B cell (primary cell): Measurements from ENCODE around the gene NUMBL. TPM values are rescaled to one million over a fixed set of nuclear protein-coding genes. Genes with fewer than 3 reads are reported as not detected.

Source experiments
- ATAC-seq: fragments of 200-7000 bp; cut with Tn5 transposase; one replicate; pipeline ENCODE4 v1.10.0; 2021; ENCODE audit warnings: low read depth, mild to moderate bottlenecking, moderate number of reproducible peaks, moderate library complexity
- CTCF ChIA-PET: fragments of 350-600 bp; sonication (Branson Sonifier 250); formaldehyde crosslinking; loops from one replicate; lab custom pipeline; 2021; ENCODE audit warnings: antibody characterized with exemption, inconsistent platforms; lab: Charles Lee
- POLR2A ChIA-PET: fragments of 350-600 bp; sonication (Branson Sonifier 250); formaldehyde crosslinking; loops from one replicate; lab custom pipeline; 2021; ENCODE audit warnings: antibody characterized with exemption; lab: Charles Lee
- DNase-seq: peaks from one replicate; pipeline ENCODE4 v3.0.0; 2013
- H2AFZ ChIP-seq: 2 replicates; pipeline ENCODE4 v1.6.1; 2012; ENCODE audit warnings: mild to moderate bottlenecking, low read depth, low read length; ENCODE audit not compliant: insufficient read depth, poor library complexity, severe bottlenecking
- H3K27ac ChIP-seq, 2 donors: 1 replicate in 1 of 2; 2 replicates in 1 of 2; pipeline ENCODE4 v1.5.1; 2012 to 2013; ENCODE audit warnings: low read length in 2 of 2, mild to moderate bottlenecking in 2 of 2, moderate library complexity in 1 of 2
- H3K27me3 ChIP-seq, 4 experiments: fragments of 200-600 bp in 1 of 4; sonication (generic) in 1 of 4; replicated peaks in 1 of 4; 1 replicate in 2 of 4; 2 replicates in 2 of 4; pipeline versions ENCODE4 v1.6.1 to v1.7.0; 2013 to 2016; ENCODE audit warnings: low read length in 3 of 4, mild to moderate bottlenecking in 2 of 4, mixed read lengths in 1 of 4, moderate library complexity in 1 of 4; ENCODE audit not compliant: insufficient read depth in 4 of 4, control insufficient read depth in 3 of 4; ENCODE audit errors: control extremely low read depth in 1 of 4
- H3K36me3 ChIP-seq, 2 experiments: replicated peaks in 1 of 2; 1 replicate in 1 of 2; 2 replicates in 1 of 2; pipeline versions ENCODE4 v1.6.1 to v1.7.1; 2013; ENCODE audit warnings: low read length in 1 of 2; ENCODE audit not compliant: insufficient read depth in 2 of 2, control insufficient read depth in 1 of 2; ENCODE audit errors: control extremely low read depth in 1 of 2, extremely low read depth in 1 of 2
- H3K4me1 ChIP-seq, 2 donors: fragments of 200-600 bp in 1 of 2; sonication (generic) in 1 of 2; 1 replicate in 1 of 2; 2 replicates in 1 of 2; pipeline versions ENCODE4 v1.5.1 to v1.6.1; 2013 to 2017; ENCODE audit warnings: low read length in 2 of 2; ENCODE audit not compliant: control insufficient read depth in 2 of 2, insufficient read depth in 2 of 2
- H3K4me2 ChIP-seq: replicated peaks from 2 replicates; pipeline ENCODE3; 2012; ENCODE audit warnings: mild to moderate bottlenecking, low read depth, low read length; ENCODE audit not compliant: poor library complexity, severe bottlenecking
- H3K4me3 ChIP-seq, 5 experiments: fragments of 200-600 bp in 1 of 5; sonication (generic) in 1 of 5; 1 replicate in 3 of 5; 2 replicates in 2 of 5; pipeline versions ENCODE4 v1.5.1 to v1.7.0; 2011 to 2016; ENCODE audit warnings: low read length in 4 of 5, mild to moderate bottlenecking in 4 of 5, low read depth in 2 of 5, control low read depth in 1 of 5, moderate library complexity in 1 of 5; ENCODE audit not compliant: insufficient read depth in 1 of 5; ENCODE audit errors: control extremely low read depth in 1 of 5, extremely low read depth in 1 of 5
- H3K79me2 ChIP-seq: fragments of 200-600 bp; sonication (generic); one replicate; pipeline ENCODE4 v1.6.0; 2016; ENCODE audit warnings: low read length; ENCODE audit not compliant: control insufficient read depth, insufficient read depth
- H3K9ac ChIP-seq: fragments of 200-600 bp; sonication (generic); 2 replicates; pipeline ENCODE4 v1.6.1; 2017; ENCODE audit warnings: mild to moderate bottlenecking, low read length, moderate library complexity
- H3K9me3 ChIP-seq, 3 donors: one replicate each; pipeline versions ENCODE4 v1.6.1 to v1.7.1; 2013; ENCODE audit warnings: low read length in 2 of 3; ENCODE audit not compliant: control insufficient read depth in 2 of 3, insufficient read depth in 1 of 3; ENCODE audit errors: control extremely low read depth in 1 of 3
- H4K20me1 ChIP-seq: 2 replicates; pipeline ENCODE4 v1.6.0; 2012; ENCODE audit warnings: mild to moderate bottlenecking, low read length; ENCODE audit not compliant: insufficient read depth, control insufficient read depth, poor library complexity, severe bottlenecking
- H3K27ac Mint-ChIP-seq: one replicate; pipeline ENCODE4 v1.8.0; 2021; ENCODE audit warnings: mixed read lengths
- H3K27me3 Mint-ChIP-seq: one replicate; pipeline ENCODE4 v1.8.0; 2021; ENCODE audit warnings: mixed read lengths
- H3K4me1 Mint-ChIP-seq: one replicate; pipeline ENCODE4 v1.8.0; 2021; ENCODE audit warnings: mixed read lengths
- H3K4me3 Mint-ChIP-seq: one replicate; pipeline ENCODE4 v1.8.0; 2021; ENCODE audit warnings: mixed read lengths
- H3K9me3 Mint-ChIP-seq: one replicate; pipeline ENCODE4 v1.8.0; 2022; ENCODE audit warnings: mixed read lengths; ENCODE audit not compliant: insufficient read depth
- EZH2 ChIP-seq: IDR thresholded peaks from 2 replicates; pipeline ENCODE4 v1.6.1; 2012; ENCODE audit warnings: borderline replicate concordance, low read depth, mild to moderate bottlenecking, moderate library complexity, low read length; ENCODE audit not compliant: insufficient read depth, poor library complexity, severe bottlenecking
- WGBS: methylation state at CpG from one replicate; pipeline ENCODE4 v1.1.5; 2013; ENCODE audit warnings: missing lambda C conversion rate; ENCODE audit not compliant: insufficient coverage; 5-methylcytosine and 5-hydroxymethylcytosine counted together
- intact Hi-C: fragments of 100-400 bp; cut with micrococcal nuclease; formaldehyde crosslinking; loops from one replicate; pipeline ENCODE4 v1.10.0; 2022
- polyA plus RNA-seq: library from polyadenylated mRNA; depleted of rRNA; stranded (reverse); fragments of >200 nt; gene quantifications from 2 replicates; pipeline ENCODE4 v1.2.3, GENCODE V29; 2012
- total RNA-seq, 2 donors: library from RNA; stranded (reverse); fragments of 120-200 nt in 1 of 2; gene quantifications; 1 replicate in 1 of 2; 2 replicates in 1 of 2; pipeline versions ENCODE4 v1.2.3 to v1.2.4, GENCODE V29; 2013 to 2022
- TF ChIP-seq, protein P1 (sequence below): fragments of 200-600 bp; IDR thresholded peaks from one replicate; pipeline ENCODE4 v1.8.0; 2022; ENCODE audit warnings: antibody characterized with exemption, mild to moderate bottlenecking

The NUMBL gene
- total and polyA plus RNA-seq, 2 donors (not counting 1 experiment from before 2014, with no cell fraction given) = 7.8 to 21.8 TPM

DNA sequence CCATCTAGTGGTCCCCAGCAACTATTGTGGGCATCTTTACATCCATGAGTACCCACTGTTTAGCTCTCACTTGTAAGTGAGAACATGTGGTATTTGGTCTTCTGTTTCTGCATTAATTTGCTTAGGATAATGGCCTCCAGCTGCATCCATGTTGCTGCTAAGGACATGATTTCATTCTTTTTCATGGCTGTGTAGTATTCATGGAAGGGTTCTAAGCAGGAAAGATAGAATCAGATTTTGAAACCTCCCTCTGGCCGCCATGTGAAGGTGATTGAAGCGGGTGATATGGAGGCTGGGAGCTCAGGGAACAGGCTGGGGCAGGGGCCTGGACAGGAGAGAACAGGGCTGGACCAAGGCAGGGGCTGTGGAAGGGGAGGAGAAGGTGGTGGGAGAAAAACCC is 69.2 kb downstream of the NUMBL start:
- CTCF ChIA-PET = interaction anchor here (2.6 kb wide), 2 partner anchors 13 to 51 kb away, joined by 6 to 13 read pairs; no protein-coding TSS in a partner anchor
- Histone ChIP-seq H4K20me1 (no peaks in the 10 kb centered on the region), H2AFZ (no peak overlapping the region), H3K4me1 (no peaks in the 10 kb centered on the region), H3K79me2 (no peaks in the 10 kb centered on the region), H3K4me3 (no peak overlapping the region), H3K27me3 (no peaks in the 10 kb centered on the region), H3K9me3 (no peaks in the 10 kb centered on the region), H3K4me2 (no peak overlapping the region), H3K27ac (no peak overlapping the region), H3K36me3 (peaks cover 0 to 26% of the 10 kb centered on the region in 2 experiments), H3K9ac (no peak overlapping the region)
- Mint-ChIP-seq H3K4me3 (no peak overlapping the region), H3K27me3 (no peaks in the 10 kb centered on the region), H3K27ac (no peak overlapping the region), H3K9me3 (no peaks in the 10 kb centered on the region), H3K4me1 (peaks cover 2% of the 10 kb centered on the region)
- ATAC-seq = no peak
- WGBS = 78% methylated on average over 2 of the region's 2 CpGs
- DNase-seq = no peak
- POLR2A ChIA-PET = interaction anchor here (0.6 kb wide), 3 partner anchors 34 to 262 kb away, joined by 3 to 5 read pairs (median 5); no protein-coding TSS in a partner anchor
- TF ChIP-seq, protein P1, sequence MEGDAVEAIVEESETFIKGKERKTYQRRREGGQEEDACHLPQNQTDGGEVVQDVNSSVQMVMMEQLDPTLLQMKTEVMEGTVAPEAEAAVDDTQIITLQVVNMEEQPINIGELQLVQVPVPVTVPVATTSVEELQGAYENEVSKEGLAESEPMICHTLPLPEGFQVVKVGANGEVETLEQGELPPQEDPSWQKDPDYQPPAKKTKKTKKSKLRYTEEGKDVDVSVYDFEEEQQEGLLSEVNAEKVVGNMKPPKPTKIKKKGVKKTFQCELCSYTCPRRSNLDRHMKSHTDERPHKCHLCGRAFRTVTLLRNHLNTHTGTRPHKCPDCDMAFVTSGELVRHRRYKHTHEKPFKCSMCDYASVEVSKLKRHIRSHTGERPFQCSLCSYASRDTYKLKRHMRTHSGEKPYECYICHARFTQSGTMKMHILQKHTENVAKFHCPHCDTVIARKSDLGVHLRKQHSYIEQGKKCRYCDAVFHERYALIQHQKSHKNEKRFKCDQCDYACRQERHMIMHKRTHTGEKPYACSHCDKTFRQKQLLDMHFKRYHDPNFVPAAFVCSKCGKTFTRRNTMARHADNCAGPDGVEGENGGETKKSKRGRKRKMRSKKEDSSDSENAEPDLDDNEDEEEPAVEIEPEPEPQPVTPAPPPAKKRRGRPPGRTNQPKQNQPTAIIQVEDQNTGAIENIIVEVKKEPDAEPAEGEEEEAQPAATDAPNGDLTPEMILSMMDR = no peak
- no peak for TF ChIP-seq EZH2
- intact Hi-C loops = no loop called here

DNA sequence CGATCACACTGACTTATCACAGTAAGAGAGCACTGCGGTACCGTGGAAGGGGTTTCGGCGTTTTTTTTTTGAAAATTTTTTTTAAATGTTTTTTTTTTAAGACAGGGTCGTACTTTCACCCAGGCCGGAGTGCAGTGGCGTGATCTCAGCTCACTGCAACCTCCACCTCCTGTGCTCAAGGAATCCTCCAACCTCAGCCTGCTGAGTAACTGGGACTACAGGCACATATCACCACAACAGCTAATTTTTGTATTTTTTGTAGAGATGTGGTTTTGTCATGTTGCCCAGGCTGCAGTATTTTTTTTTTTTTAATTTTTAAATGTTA is 70.3 kb downstream of the NUMBL start:
- no peak overlapping the region for H3K27ac ChIP-seq
- POLR2A ChIA-PET = interaction anchor here (0.5 to 0.7 kb wide), 3 partner anchors 26 to 179 kb away, joined by 3 to 14 read pairs (median 3); no protein-coding TSS in a partner anchor

More for the DNA sequence above, 70.3 kb downstream of the NUMBL start:
- no peaks in the 10 kb centered on the region for H3K9me3 Mint-ChIP-seq
- H3K4me1 ChIP-seq = no peaks in the 10 kb centered on the region
- H3K4me3 ChIP-seq = no peak overlapping the region
- TF ChIP-seq, protein P1 = no peak
- no peak for TF ChIP-seq EZH2
- DNase-seq (no peak), ATAC-seq (no peak)
- peaks cover 4% of the 10 kb centered on the region for H3K4me1 Mint-ChIP-seq
- no peaks in the 10 kb centered on the region for H3K27me3 Mint-ChIP-seq
- no peaks in the 10 kb centered on the region for H3K27me3 ChIP-seq
- no peaks in the 10 kb centered on the region for H3K79me2 ChIP-seq
- H4K20me1 ChIP-seq = no peaks in the 10 kb centered on the region
- intact Hi-C loops = no loop called here
- H3K9me3 ChIP-seq = no peaks in the 10 kb centered on the region
- no peak overlapping the region for H3K4me2 ChIP-seq
- peaks cover 0 to 18% of the 10 kb centered on the region in 2 experiments for H3K36me3 ChIP-seq
- H3K27ac Mint-ChIP-seq = no peak overlapping the region
- no peak overlapping the region for H3K9ac ChIP-seq
- 90% methylated on average over 1 of the region's 8 CpGs for WGBS
- no peak overlapping the region for H3K4me3 Mint-ChIP-seq
- H2AFZ ChIP-seq = no peak overlapping the region
- CTCF ChIA-PET = interaction anchor here (0.6 to 2.6 kb wide), 5 partner anchors 10 to 312 kb away, joined by 3 to 9 read pairs (median 3); no protein-coding TSS in a partner anchor
